Liver (tissue), 9 donors: ENCODE data around the gene RPUSD2. TPM values are rescaled to one million over a fixed set of nuclear protein-coding genes. Genes with fewer than 3 reads are reported as not detected.

ENCODE experiments used
- DNase-seq: peaks from one replicate; pipeline ENCODE4 v3.0.0-alpha.2; 2017; ENCODE audit warnings: low spot score
- H3K27ac ChIP-seq, 2 donors: one replicate each; pipeline ENCODE4 v1.7.0; 2013; ENCODE audit warnings: inconsistent platforms in 2 of 2, low read length in 2 of 2, control low read depth in 1 of 2, low read depth in 1 of 2, mild to moderate bottlenecking in 1 of 2
- H3K27me3 ChIP-seq, 4 donors: one replicate each; pipeline versions ENCODE4 v1.6.1 to v1.7.0; 2013; ENCODE audit warnings: low read length in 3 of 4, inconsistent platforms in 1 of 4, mild to moderate bottlenecking in 1 of 4, moderate library complexity in 1 of 4; ENCODE audit not compliant: control insufficient read depth in 4 of 4, insufficient read depth in 4 of 4
- H3K36me3 ChIP-seq, 4 donors: one replicate each; pipeline versions ENCODE4 v1.6.1 to v1.7.0; 2013; ENCODE audit warnings: low read length in 3 of 4, mild to moderate bottlenecking in 3 of 4, low read depth in 1 of 4, moderate library complexity in 1 of 4; ENCODE audit not compliant: control insufficient read depth in 4 of 4, insufficient read depth in 3 of 4
- H3K4me1 ChIP-seq, 4 donors: one replicate each; pipeline versions ENCODE4 v1.6.1 to v1.7.0; 2013; ENCODE audit warnings: low read length in 3 of 4, mild to moderate bottlenecking in 3 of 4, moderate library complexity in 1 of 4; ENCODE audit not compliant: control insufficient read depth in 4 of 4, insufficient read depth in 4 of 4
- H3K4me3 ChIP-seq, 3 donors: one replicate each; pipeline versions ENCODE4 v1.6.1 to v1.7.0; 2013; ENCODE audit warnings: low read length in 3 of 3, control low read depth in 1 of 3, low read depth in 1 of 3, mild to moderate bottlenecking in 1 of 3
- H3K9ac ChIP-seq, 2 donors: one replicate each; pipeline ENCODE4 v1.7.0; 2013; ENCODE audit warnings: low read length in 2 of 2, mild to moderate bottlenecking in 2 of 2, moderate library complexity in 2 of 2, control low read depth in 1 of 2, low read depth in 1 of 2
- H3K9me3 ChIP-seq, 4 donors: one replicate each; pipeline versions ENCODE4 v1.6.1 to v1.7.0; 2013; ENCODE audit warnings: low read length in 3 of 4; ENCODE audit not compliant: control insufficient read depth in 4 of 4
- FOXA2 ChIP-seq: IDR thresholded peaks from 2 replicates; pipeline ENCODE4 v1.6.1; 2016; ENCODE audit warnings: antibody characterized with exemption
- GABPA ChIP-seq, 2 donors: IDR thresholded peaks in 1 of 2; conservative IDR thresholded peaks in 1 of 2; 2 replicates each; pipeline ENCODE4 v1.6.1; 2016; ENCODE audit warnings: antibody characterized with exemption in 2 of 2, mild to moderate bottlenecking in 1 of 2, moderate library complexity in 1 of 2
- HNF4A ChIP-seq, 2 donors: conservative IDR thresholded peaks; 2 replicates each; pipeline ENCODE4 v1.6.1; 2016; ENCODE audit warnings: antibody characterized with exemption in 2 of 2, mild to moderate bottlenecking in 2 of 2
- HNF4G ChIP-seq: IDR thresholded peaks from 2 replicates; pipeline ENCODE4 v1.6.1; 2016; ENCODE audit warnings: antibody characterized with exemption
- JUND ChIP-seq, 2 donors: IDR thresholded peaks; 2 replicates each; pipeline ENCODE4 v1.6.1; 2016; ENCODE audit warnings: antibody characterized with exemption in 2 of 2
- MAX ChIP-seq: IDR thresholded peaks from 2 replicates; pipeline ENCODE4 v1.6.1; 2016; ENCODE audit warnings: antibody characterized with exemption
- NR2F2 ChIP-seq: IDR thresholded peaks from 2 replicates; pipeline ENCODE4 v1.6.1; 2016; ENCODE audit warnings: antibody characterized with exemption
- RAD21 ChIP-seq, 2 donors: IDR thresholded peaks; 2 replicates each; pipeline ENCODE4 v1.6.1; 2016; ENCODE audit warnings: antibody characterized with exemption in 2 of 2, mild to moderate bottlenecking in 2 of 2
- REST ChIP-seq: IDR thresholded peaks from 2 replicates; pipeline ENCODE4 v1.6.1; 2016; ENCODE audit warnings: antibody characterized with exemption, mild to moderate bottlenecking
- RXRA ChIP-seq, 2 donors: IDR thresholded peaks; 2 replicates each; pipeline ENCODE4 v1.6.1; 2017 to 2018; ENCODE audit warnings: antibody characterized with exemption in 2 of 2, mild to moderate bottlenecking in 1 of 2
- SP1 ChIP-seq: IDR thresholded peaks from 2 replicates; pipeline ENCODE4 v1.6.1; 2018; ENCODE audit warnings: antibody characterized with exemption, mild to moderate bottlenecking
- TAF1 ChIP-seq: conservative IDR thresholded peaks from 2 replicates; pipeline ENCODE4 v1.6.1; 2016; ENCODE audit warnings: antibody characterized with exemption, mild to moderate bottlenecking
- YY1 ChIP-seq: IDR thresholded peaks from 2 replicates; pipeline ENCODE4 v1.6.1; 2016; ENCODE audit warnings: antibody characterized with exemption, mild to moderate bottlenecking
- WGBS: extraction: QIAGEN DNeasy Blood & Tissue Kit; methylation state at CpG from one replicate; pipeline ENCODE4 v1.1.7; 2013; 5-methylcytosine and 5-hydroxymethylcytosine counted together
- polyA plus RNA-seq, 2 donors: library from polyadenylated mRNA; stranded (reverse) in 1 of 2; unstranded in 1 of 2; fragments of 200-250 nt in 1 of 2; fragments of >200 nt in 1 of 2; fragmentation: Nextera tagmentation in 1 of 2; extraction: Ambion mirVana in 1 of 2; gene quantifications; one replicate each; pipeline versions ENCODE4 v1.2.1 to v1.2.3, GENCODE V29; 2013 to 2015
- total RNA-seq, 2 donors: library from RNA; depleted of rRNA; stranded (reverse); fragments of >200 nt; gene quantifications; one replicate each; pipeline ENCODE4 v1.2.3, GENCODE V29; 2014
- TF ChIP-seq, protein P1 (sequence below): fragments of 150-350 bp; IDR thresholded peaks from 2 replicates; pipeline ENCODE4 v1.5.1; 2017; ENCODE audit warnings: improper control_type of control experiment, low read depth, low read length; ENCODE audit not compliant: missing input control
- TF ChIP-seq, protein P2 (sequence below): IDR thresholded peaks from 2 replicates; pipeline ENCODE4 v1.6.1; 2016; ENCODE audit warnings: antibody characterized with exemption
- donor health status: healthy.
- donor health status: healthy.
- donor health status: healthy.
- donor health status: healthy.
- donor health status: healthy.

Gene RPUSD2
- total and polyA plus RNA-seq, 4 donors: 5.3 to 7.6 (median 6.6) TPM

DNA sequence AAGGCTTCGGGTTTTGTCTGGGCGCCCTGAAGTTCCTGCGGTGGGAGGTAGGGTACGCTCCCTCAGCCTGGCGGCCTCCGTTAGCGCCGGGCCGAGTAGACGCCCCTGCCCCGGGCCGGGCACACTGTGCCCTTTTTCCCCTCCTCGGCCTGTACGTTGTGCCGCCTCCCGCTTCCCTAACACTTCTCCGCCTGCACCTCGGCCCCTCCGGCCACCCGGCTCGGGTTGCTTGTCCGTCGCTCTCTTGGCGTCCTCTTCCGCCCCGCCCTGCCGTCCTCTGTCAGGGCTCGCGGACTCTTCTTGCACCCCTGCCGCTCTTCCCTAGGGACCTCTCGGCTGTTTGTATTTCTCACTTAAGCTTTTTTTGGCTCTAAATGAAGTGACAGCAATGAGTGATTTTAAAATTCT is 25.3 kb downstream of the RPUSD2 start:
- H3K4me1 ChIP-seq: peaks cover 0 to 13% (median 9%) of the 10 kb centered on the region in 4 donors
- peak overlapping the region; percentile 1 to 4 for H3K9ac ChIP-seq
- H3K4me3 ChIP-seq: peak overlapping the region; percentile 76 to 78 (median 77)
- H3K36me3 ChIP-seq: no peaks in the 10 kb centered on the region
- H3K27me3 ChIP-seq: no peaks in the 10 kb centered on the region
- WGBS: 1% methylated on average over 31 of the region's 31 CpGs
- no peaks in the 10 kb centered on the region for H3K9me3 ChIP-seq
- TF ChIP-seq TAF1: no peak
- TF ChIP-seq JUND (IDR thresholded peaks at IDR 0.05): no peak
- no peak for TF ChIP-seq RXRA (IDR thresholded peaks at IDR 0.05)
- no peak for TF ChIP-seq NR2F2
- no peak for TF ChIP-seq HNF4G
- peak; percentile 74 for DNase-seq
- peak overlapping the region; percentile 81 to 87 for H3K27ac ChIP-seq

GRCh38 chr15:40595219-40595618 is 26.1 kb downstream of the RPUSD2 start:
- H3K9ac ChIP-seq: peak overlapping the region; percentile 4 to 19
- H3K27me3 ChIP-seq: no peaks in the 10 kb centered on the region
- peak overlapping the region in 1 of 3 donors; percentile 76 for H3K4me3 ChIP-seq
- H3K9me3 ChIP-seq: no peaks in the 10 kb centered on the region
- peaks cover 0 to 13% (median 9%) of the 10 kb centered on the region in 4 donors for H3K4me1 ChIP-seq
- DNase-seq: no peak
- WGBS: 48% methylated on average over 5 of the region's 5 CpGs
- no peak for TF ChIP-seq RAD21 (IDR thresholded peaks at IDR 0.05)
- no peak for TF ChIP-seq FOXA2
- no peak for TF ChIP-seq JUND (IDR thresholded peaks at IDR 0.05)
- TF ChIP-seq HNF4A (conservative IDR thresholded peaks at IDR 0.05): no peak
- TF ChIP-seq, protein P1, sequence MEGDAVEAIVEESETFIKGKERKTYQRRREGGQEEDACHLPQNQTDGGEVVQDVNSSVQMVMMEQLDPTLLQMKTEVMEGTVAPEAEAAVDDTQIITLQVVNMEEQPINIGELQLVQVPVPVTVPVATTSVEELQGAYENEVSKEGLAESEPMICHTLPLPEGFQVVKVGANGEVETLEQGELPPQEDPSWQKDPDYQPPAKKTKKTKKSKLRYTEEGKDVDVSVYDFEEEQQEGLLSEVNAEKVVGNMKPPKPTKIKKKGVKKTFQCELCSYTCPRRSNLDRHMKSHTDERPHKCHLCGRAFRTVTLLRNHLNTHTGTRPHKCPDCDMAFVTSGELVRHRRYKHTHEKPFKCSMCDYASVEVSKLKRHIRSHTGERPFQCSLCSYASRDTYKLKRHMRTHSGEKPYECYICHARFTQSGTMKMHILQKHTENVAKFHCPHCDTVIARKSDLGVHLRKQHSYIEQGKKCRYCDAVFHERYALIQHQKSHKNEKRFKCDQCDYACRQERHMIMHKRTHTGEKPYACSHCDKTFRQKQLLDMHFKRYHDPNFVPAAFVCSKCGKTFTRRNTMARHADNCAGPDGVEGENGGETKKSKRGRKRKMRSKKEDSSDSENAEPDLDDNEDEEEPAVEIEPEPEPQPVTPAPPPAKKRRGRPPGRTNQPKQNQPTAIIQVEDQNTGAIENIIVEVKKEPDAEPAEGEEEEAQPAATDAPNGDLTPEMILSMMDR: no peak
- no peaks in the 10 kb centered on the region for H3K36me3 ChIP-seq
- H3K27ac ChIP-seq: no peak overlapping the region

DNA sequence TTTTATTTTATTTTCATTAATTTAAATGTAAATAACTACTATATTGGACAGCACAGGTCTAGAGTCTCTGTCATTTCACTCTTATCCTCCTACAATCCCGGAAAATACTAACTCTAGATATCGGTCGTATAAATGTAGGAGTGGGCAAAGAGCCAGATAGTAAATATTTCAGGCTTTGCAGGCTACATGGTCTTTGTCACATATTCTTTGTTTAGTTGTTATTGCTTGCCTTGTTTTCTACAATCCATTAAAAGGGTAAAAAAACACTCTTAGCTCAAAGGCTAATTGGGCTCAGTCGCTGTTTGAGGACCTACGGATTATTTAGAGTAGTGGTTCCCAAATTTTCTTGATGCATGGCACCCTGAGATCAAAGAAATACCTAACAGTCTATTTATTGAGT is 26.7 kb downstream of the RPUSD2 start:
- TF ChIP-seq JUND (IDR thresholded peaks at IDR 0.05) (no peak), REST (no peak), FOXA2 (no peak), NR2F2 (no peak), SP1 (no peak), HNF4G (no peak), GABPA (IDR thresholded peaks at IDR 0.05 in 1 of 2, conservative IDR thresholded peaks at IDR 0.05 in 1 of 2) (no peak), RXRA (IDR thresholded peaks at IDR 0.05) (no peak), MAX (no peak), YY1 (no peak)
- TF ChIP-seq, protein P1: no peak
- TF ChIP-seq, protein P2, sequence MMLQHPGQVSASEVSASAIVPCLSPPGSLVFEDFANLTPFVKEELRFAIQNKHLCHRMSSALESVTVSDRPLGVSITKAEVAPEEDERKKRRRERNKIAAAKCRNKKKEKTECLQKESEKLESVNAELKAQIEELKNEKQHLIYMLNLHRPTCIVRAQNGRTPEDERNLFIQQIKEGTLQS: no peak
- Histone ChIP-seq H3K4me3 (no peak overlapping the region), H3K27ac (no peak overlapping the region), H3K9ac (no peak overlapping the region), H3K9me3 (no peaks in the 10 kb centered on the region), H3K27me3 (no peaks in the 10 kb centered on the region), H3K4me1 (peaks cover 0 to 13% (median 9%) of the 10 kb centered on the region in 4 donors), H3K36me3 (no peaks in the 10 kb centered on the region)
- DNase-seq: no peak
- 79% methylated on average over 5 of the region's 5 CpGs for WGBS
